ENCODE data around the gene MAGEA8. TPM values are rescaled to one million over a fixed set of nuclear protein-coding genes. Genes with fewer than 3 reads are reported as not detected.
A peak's percentile ranks its signal among the peaks of the same experiment; 100 is the strongest.

The MAGEA8 gene
- total and polyA plus RNA-seq, 4 donors: not detected

DNA sequence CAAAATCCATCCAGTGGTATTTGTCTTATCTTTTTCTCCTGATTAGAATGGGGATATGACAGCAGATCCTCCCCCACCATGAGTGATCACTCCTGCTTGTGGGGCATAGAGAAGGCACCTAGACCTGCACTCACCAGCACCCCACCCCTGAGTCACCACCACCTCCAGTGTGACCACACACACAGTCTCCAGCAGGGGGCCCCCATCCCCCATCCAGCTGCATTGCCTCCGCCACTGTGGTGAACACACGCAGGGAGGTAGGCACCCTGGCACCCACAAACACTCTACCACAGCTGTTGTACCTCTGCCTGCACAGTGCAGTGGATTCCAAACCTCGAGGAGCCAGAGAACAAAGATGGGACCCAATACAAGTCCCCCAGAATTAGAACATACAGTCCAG is 9.0 kb upstream of the MAGEA8 start:
- H3K9me3 ChIP-seq (ENCODE audit: control insufficient read depth in 4 of 4, low read length in 3 of 4): no peaks in the 10 kb centered on the region
- WGBS: 48% methylated on average over 3 of the region's 3 CpGs
- no peak overlapping the region for H3K27ac ChIP-seq (ENCODE audit: low read depth in 1 of 2, low read length in 2 of 2)
- DNase-seq (ENCODE audit: low spot score): peak; percentile 57
- TF ChIP-seq RAD21 (IDR thresholded peaks at IDR 0.05): peak; percentile 25 to 60
- TF ChIP-seq, protein P1, sequence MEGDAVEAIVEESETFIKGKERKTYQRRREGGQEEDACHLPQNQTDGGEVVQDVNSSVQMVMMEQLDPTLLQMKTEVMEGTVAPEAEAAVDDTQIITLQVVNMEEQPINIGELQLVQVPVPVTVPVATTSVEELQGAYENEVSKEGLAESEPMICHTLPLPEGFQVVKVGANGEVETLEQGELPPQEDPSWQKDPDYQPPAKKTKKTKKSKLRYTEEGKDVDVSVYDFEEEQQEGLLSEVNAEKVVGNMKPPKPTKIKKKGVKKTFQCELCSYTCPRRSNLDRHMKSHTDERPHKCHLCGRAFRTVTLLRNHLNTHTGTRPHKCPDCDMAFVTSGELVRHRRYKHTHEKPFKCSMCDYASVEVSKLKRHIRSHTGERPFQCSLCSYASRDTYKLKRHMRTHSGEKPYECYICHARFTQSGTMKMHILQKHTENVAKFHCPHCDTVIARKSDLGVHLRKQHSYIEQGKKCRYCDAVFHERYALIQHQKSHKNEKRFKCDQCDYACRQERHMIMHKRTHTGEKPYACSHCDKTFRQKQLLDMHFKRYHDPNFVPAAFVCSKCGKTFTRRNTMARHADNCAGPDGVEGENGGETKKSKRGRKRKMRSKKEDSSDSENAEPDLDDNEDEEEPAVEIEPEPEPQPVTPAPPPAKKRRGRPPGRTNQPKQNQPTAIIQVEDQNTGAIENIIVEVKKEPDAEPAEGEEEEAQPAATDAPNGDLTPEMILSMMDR (IDR thresholded peaks at IDR 0.05; ENCODE audit: low read depth, low read length, missing input control): peak; percentile 16
- TF ChIP-seq, protein P2, sequence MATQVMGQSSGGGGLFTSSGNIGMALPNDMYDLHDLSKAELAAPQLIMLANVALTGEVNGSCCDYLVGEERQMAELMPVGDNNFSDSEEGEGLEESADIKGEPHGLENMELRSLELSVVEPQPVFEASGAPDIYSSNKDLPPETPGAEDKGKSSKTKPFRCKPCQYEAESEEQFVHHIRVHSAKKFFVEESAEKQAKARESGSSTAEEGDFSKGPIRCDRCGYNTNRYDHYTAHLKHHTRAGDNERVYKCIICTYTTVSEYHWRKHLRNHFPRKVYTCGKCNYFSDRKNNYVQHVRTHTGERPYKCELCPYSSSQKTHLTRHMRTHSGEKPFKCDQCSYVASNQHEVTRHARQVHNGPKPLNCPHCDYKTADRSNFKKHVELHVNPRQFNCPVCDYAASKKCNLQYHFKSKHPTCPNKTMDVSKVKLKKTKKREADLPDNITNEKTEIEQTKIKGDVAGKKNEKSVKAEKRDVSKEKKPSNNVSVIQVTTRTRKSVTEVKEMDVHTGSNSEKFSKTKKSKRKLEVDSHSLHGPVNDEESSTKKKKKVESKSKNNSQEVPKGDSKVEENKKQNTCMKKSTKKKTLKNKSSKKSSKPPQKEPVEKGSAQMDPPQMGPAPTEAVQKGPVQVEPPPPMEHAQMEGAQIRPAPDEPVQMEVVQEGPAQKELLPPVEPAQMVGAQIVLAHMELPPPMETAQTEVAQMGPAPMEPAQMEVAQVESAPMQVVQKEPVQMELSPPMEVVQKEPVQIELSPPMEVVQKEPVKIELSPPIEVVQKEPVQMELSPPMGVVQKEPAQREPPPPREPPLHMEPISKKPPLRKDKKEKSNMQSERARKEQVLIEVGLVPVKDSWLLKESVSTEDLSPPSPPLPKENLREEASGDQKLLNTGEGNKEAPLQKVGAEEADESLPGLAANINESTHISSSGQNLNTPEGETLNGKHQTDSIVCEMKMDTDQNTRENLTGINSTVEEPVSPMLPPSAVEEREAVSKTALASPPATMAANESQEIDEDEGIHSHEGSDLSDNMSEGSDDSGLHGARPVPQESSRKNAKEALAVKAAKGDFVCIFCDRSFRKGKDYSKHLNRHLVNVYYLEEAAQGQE (IDR thresholded peaks at IDR 0.05): no peak
- no peak for TF ChIP-seq HNF4G (IDR thresholded peaks at IDR 0.05)
- no peak for TF ChIP-seq JUND (IDR thresholded peaks at IDR 0.05)
- TF ChIP-seq EGR1 (IDR thresholded peaks at IDR 0.05; ENCODE audit: low read depth in 2 of 2): no peak
- TF ChIP-seq SP1 (IDR thresholded peaks at IDR 0.05): no peak
- no peak for TF ChIP-seq FOXA1 (IDR thresholded peaks at IDR 0.05)
- TF ChIP-seq TAF1 (conservative IDR thresholded peaks at IDR 0.05): no peak
- TF ChIP-seq, protein P3, sequence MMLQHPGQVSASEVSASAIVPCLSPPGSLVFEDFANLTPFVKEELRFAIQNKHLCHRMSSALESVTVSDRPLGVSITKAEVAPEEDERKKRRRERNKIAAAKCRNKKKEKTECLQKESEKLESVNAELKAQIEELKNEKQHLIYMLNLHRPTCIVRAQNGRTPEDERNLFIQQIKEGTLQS (IDR thresholded peaks at IDR 0.05): no peak
- no peak for TF ChIP-seq RXRA (IDR thresholded peaks at IDR 0.05)
- TF ChIP-seq GABPA (IDR thresholded peaks at IDR 0.05 in 1 of 2, conservative IDR thresholded peaks at IDR 0.05 in 1 of 2): no peak
- no peak for TF ChIP-seq NR2F2 (IDR thresholded peaks at IDR 0.05)
- no peak for TF ChIP-seq HNF4A (conservative IDR thresholded peaks at IDR 0.05)
- H3K4me1 ChIP-seq (ENCODE audit: control insufficient read depth in 4 of 4, insufficient read depth in 4 of 4, low read length in 3 of 4): no peaks in the 10 kb centered on the region
- no peak overlapping the region for H3K4me3 ChIP-seq (ENCODE audit: low read depth in 1 of 3, low read length in 3 of 3)
- H3K36me3 ChIP-seq (ENCODE audit: control insufficient read depth in 4 of 4, insufficient read depth in 3 of 4, low read depth in 1 of 4, low read length in 3 of 4): no peaks in the 10 kb centered on the region
- no peak overlapping the region for H3K9ac ChIP-seq (ENCODE audit: low read depth in 1 of 2, low read length in 2 of 2)
- H3K27me3 ChIP-seq (ENCODE audit: control insufficient read depth in 4 of 4, insufficient read depth in 4 of 4, low read length in 3 of 4): no peaks in the 10 kb centered on the region

DNA sequence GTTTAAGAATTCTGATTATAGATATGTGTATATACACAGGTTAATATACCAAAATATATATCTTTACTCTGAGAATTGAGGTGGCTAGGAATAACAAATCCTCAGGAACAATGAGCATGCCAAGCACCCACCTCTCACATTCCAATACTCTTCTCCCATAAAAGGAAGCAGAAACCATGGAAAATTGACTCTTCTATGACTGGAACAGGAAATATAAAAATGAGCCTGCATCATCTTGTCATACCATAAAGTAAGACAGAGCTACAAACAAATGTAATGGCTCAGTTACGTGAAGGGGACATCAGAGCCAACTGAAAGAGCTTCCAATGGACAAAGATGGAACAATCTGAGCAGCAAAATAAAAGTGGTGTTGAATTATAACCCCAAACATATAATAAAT is 3.8 kb upstream of the MAGEA8 start:
- Histone ChIP-seq H3K9me3 (ENCODE audit: control insufficient read depth in 4 of 4, low read length in 3 of 4) (no peaks in the 10 kb centered on the region), H3K4me3 (ENCODE audit: low read depth in 1 of 3, low read length in 3 of 3) (no peak overlapping the region), H3K9ac (ENCODE audit: low read depth in 1 of 2, low read length in 2 of 2) (no peak overlapping the region), H3K4me1 (ENCODE audit: control insufficient read depth in 4 of 4, insufficient read depth in 4 of 4, low read length in 3 of 4) (no peaks in the 10 kb centered on the region), H3K27me3 (ENCODE audit: control insufficient read depth in 4 of 4, insufficient read depth in 4 of 4, low read length in 3 of 4) (no peaks in the 10 kb centered on the region), H3K36me3 (ENCODE audit: control insufficient read depth in 4 of 4, insufficient read depth in 3 of 4, low read depth in 1 of 4, low read length in 3 of 4) (no peaks in the 10 kb centered on the region), H3K27ac (ENCODE audit: low read depth in 1 of 2, low read length in 2 of 2) (no peak overlapping the region)
- no peak for DNase-seq (ENCODE audit: low spot score)
- WGBS: 83% methylated on average over 1 of the region's 1 CpG
- TF ChIP-seq YY1 (IDR thresholded peaks at IDR 0.05) (no peak), GABPA (IDR thresholded peaks at IDR 0.05 in 1 of 2, conservative IDR thresholded peaks at IDR 0.05 in 1 of 2) (no peak), NR2F2 (IDR thresholded peaks at IDR 0.05) (no peak), EGR1 (IDR thresholded peaks at IDR 0.05; ENCODE audit: low read depth in 2 of 2) (no peak), TAF1 (conservative IDR thresholded peaks at IDR 0.05) (no peak), RAD21 (IDR thresholded peaks at IDR 0.05) (no peak), HNF4G (IDR thresholded peaks at IDR 0.05) (no peak), FOXA1 (IDR thresholded peaks at IDR 0.05) (no peak), RXRA (IDR thresholded peaks at IDR 0.05) (no peak), FOXA2 (IDR thresholded peaks at IDR 0.05) (no peak), SP1 (IDR thresholded peaks at IDR 0.05) (no peak)
- TF ChIP-seq, protein P1 (IDR thresholded peaks at IDR 0.05; ENCODE audit: low read depth, low read length, missing input control): no peak
- TF ChIP-seq, protein P4, sequence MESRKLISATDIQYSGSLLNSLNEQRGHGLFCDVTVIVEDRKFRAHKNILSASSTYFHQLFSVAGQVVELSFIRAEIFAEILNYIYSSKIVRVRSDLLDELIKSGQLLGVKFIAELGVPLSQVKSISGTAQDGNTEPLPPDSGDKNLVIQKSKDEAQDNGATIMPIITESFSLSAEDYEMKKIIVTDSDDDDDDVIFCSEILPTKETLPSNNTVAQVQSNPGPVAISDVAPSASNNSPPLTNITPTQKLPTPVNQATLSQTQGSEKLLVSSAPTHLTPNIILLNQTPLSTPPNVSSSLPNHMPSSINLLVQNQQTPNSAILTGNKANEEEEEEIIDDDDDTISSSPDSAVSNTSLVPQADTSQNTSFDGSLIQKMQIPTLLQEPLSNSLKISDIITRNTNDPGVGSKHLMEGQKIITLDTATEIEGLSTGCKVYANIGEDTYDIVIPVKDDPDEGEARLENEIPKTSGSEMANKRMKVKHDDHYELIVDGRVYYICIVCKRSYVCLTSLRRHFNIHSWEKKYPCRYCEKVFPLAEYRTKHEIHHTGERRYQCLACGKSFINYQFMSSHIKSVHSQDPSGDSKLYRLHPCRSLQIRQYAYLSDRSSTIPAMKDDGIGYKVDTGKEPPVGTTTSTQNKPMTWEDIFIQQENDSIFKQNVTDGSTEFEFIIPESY (IDR thresholded peaks at IDR 0.05): no peak
- TF ChIP-seq, protein P2 (IDR thresholded peaks at IDR 0.05): no peak
- TF ChIP-seq, protein P3 (IDR thresholded peaks at IDR 0.05): no peak

All from liver (tissue), 9 donors.